ENCODE results near the gene DENND6A.
"Not testable (repeated sequence)": the region's sequence is repeated elsewhere in the genome, so short reads cannot be mapped to it uniquely, and the experiment has no call there.

The DENND6A gene

DNA sequence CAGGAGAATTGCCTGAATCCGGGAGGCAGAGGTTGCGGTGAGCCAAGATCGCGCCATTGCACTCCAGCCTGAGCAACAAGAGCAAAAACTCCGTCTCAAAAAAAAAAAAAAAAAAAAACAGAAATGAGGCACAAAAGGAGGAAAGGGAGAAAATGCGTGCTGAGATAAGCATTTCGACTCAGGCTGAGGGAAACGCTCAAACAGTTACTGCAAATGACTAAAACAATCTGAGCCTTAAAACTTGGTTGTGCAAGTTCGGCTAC is 813 bp downstream of the DENND6A start:
- not testable (repeated sequence) for DNase-seq (ENCODE audit: low spot score)

DNA sequence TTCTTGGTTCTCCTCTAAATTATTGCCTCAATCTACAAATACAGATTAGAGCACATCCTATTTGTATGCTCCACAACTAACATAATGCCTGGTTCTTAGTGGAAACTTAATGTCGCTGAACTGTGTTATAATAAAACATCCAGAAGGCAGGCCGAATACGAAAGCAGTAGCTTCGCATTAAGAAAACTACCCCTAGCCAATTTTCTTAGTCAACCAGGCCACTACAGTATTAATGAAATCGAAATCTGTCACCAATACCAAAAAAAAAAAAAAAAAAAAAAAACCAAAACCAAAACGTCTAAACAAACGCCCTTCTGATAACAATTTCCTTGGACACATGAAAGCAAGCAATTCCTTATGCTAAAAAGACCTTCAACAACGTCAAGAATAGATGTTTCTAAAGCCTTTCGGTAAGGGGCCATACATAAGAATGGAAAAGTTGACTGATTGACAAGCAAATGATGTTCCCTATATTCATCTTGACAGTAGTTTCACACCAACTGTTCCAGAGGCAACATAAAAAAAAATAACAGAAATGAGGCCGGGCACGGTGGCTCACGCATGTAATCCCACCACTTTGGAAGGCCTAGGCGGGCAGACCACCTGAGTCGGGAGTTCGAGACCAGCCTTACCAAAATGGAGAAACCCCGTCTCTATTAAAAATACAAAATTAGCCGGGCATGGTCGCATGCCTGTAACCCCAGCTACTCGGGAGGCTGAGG is 1.3 kb downstream of the DENND6A start:
- no peak for DNase-seq (ENCODE audit: low spot score)

DNA sequence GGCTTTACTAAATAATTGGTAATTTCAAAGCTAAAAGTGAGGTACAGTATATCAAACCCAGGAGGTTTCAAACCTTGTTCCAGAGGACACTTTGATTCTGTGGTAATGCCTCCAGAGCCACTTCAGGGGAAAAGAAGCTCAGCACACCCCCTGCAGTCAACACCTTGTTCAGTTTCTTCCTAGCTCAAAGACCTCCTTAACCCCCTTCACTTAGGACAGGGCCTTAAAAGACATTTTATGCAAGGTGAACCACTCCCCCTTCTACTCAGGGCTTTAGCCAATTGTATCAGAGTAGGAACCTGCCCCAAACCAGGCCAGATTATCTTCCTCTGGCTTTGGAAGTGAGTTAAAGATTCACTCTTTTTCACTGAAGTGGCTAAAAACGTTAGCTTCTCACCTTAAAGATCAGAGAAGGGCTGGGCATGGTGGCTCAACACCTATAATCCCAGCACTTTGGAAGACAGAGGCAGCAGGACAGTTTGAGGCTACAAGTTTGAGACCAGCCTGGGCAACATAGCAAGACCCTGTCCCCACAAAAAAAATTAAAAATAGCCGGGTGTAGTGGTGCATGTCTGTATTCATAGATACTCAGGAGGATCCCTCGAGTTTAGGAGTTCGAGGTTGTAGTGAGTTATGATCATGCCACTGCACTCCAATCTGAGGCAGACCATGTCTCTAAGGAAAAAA is 3.4 kb downstream of the DENND6A start:
- no peak for DNase-seq (ENCODE audit: low spot score)

DNA sequence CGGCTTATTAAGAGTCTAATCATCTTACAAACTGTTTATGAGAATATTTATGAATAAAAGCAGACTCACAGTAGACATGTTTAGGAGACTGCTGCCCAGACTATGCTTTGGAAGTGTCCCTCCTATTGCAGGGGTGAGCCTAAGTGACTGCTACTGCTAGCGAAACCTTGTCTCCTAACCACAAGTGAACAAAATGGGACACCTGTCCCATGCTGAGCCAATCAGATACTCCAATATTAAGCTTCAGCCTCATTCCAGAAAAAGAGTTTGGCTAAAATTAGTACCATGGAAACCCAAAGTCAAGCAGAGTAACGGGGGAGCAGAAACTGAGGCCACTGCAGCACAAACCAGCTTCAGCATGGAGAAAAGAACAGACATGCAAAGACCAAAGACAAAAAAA is 4.6 kb downstream of the DENND6A start:
- DNase-seq (ENCODE audit: low spot score) = no peak

DNA sequence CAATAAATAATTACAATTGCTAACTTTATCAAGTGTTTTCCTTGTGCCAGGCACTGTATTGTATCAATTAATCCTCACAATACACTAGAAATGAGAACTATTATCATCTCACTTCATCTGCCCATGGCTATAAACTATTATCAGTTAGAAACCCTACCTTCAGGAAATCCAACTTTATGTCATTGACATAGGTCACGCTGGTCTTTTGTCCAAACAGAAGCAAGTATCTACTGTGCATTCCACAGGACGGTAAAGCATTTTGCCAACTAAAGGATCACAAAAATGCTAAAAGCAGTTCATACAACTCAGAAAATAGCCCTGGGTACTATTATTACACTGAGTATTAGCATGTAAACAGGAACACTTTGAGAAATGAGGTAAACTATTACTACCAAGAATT is 9.6 kb downstream of the DENND6A start:
- DNase-seq (ENCODE audit: low spot score) = no peak

DNA sequence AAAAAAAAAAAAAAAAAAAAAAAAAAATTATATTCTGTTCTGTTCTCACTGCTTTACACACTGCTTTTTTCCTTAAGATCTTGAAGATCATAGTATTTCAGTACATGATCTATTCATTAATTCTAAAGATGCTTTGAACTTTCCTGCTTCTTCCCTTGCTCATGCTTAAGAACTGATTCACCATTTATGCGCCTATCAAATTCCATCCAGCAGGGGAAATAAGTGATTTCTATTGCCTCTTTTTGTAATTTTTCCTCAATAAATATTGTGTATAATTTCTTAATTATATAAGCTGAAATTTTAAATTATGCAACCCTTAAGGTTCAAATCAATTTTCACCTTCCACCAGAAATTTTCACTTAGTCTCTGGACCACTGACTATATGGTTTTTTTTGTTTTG is 10.6 kb downstream of the DENND6A start:
- DNase-seq (ENCODE audit: low spot score) = no peak

DNA sequence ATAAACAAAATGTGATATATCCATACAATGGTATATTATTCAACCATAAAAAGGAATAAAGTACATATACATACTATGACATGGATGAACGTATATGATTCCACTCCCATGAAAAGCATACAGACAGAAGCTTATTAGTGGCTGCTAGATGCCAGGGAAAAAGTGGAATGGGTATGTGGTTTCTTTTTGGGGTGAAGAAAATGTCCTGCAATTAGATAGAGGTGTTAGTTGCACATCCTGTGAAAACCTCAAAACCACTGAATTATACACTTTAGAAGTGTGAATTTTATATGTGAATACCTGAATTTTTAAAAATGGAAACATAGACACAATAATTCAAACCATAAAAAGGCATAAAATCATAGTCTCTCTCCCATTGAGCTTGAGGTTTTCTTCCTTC is 11.2 kb downstream of the DENND6A start:
- no peak for DNase-seq (ENCODE audit: low spot score)

DNA sequence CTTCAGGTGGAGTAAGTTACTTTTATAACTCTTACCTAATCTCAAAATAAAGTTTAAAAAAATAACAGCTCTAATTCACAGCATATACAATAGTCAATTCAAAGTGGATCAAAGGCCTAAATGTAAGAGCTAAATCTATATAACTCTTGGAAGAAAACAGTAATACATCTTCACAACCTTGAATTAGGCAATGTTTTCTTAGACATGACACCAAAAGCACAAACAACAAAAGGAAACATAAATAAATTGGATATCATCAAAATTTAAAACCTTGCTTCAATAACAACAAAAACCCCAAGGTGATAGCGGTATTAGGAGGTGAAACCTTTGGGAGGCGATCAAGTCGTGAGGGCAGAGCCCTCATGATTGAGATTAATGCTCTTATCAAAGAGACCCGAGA is 12.8 kb downstream of the DENND6A start:
- DNase-seq (ENCODE audit: low spot score) = no peak

DNA sequence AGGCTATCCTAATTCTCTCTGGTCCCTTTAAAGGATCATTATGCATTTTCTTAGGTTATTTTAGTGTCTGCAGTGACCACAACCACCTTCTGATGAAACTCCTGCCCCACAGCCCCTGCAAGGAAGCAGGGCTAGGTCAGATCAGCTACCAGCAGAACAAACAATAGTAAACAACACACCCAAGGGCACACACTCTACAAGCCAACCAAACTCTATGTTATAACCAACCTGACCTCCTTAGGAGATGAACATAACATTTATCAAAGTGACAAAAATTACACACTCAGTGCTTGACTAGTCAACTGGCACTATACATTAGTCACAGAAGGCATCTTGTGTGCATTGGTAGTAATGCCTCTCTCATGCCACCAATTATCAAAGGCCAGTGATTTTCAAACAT is 17.3 kb downstream of the DENND6A start:
- DNase-seq (ENCODE audit: low spot score) = no peak

DNA sequence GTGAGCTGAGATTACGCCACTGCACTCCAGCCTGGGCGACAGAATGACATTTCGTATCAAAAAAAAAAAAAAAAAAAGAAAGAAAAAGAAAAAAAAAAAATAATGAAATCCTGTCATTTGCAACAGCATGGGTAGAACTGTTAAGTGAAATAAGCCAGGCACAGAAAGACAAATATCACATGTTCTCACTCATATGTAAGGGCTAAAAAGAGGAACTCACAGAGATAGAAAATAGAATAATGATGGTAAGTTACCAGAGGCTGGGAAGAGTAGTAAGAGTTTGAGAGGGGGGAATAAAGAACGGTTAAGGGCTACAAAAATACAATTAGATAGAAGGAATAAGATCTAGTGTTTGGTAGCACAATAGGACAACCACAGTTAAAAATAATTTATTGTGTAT is 19.7 kb downstream of the DENND6A start:
- DNase-seq (ENCODE audit: low spot score) = no peak

DNA sequence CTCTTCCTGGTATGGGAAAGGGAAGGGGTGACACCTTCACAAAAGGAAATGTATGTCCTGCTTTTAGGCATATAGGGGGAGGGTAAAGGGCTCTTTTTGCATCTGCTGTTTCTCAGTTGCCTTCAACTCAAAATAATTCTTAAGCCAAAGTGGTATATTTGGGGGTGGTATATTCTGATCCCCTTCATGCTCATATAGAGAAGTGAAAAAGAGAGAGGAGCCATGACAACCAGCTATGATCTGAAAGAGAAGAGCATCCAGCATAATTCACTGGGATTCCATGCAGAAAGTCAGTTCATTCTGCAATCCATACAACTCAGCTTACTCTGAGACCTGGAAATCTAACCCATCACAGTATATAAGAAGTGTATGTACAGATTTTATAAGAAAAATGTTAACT is 22.3 kb downstream of the DENND6A start:
- no peak for DNase-seq (ENCODE audit: low spot score)

DNA sequence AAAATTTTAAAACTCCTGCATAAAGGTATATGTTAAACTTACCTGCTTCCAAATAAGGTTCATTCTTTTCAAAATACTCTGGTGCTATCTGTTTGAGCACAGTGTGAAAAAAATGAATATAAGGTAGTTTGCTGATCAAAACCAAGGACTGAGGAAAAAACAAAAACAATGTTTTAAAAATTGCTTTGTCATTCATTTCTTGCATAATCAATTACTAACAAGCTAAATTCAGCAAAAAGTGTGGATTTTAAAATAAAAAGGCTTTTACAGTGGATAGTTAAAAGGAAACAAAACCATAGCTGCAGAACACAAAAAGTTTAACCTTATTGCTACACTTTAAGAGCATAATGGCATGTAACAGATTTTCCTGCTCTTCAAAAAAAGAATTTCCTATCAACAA is 31.5 kb downstream of the DENND6A start:
- no peak for DNase-seq (ENCODE audit: low spot score)

DNA sequence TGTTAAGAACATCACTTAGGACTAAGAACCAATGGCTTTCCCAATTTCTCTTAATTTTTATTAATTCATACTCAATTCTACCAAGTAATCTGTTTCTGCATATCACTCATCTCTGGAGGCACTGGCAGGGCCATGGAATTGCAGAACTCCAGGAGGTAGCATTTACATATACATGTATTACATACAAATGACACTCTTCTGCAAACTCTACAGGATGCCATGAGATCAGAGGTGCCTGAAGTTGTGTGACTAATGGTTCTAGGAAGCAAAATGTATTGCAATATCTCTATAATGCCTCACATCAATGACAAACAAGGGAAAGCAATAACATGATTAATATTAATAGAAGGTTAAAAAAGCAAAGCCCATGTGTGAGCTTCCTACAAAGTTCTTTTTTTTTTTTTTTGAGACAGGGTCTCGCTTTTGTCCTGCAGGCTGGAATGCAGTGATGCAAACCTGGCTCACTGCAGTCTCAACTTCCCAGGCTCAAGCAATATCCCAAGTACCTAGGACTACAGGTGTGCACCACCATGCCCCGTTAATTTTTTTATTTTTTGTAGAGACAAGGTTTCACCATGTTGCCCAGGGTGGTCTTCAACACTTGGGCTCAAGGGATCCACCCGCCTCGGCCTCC is 33.0 kb downstream of the DENND6A start:
- DNase-seq (ENCODE audit: low spot score) = no peak

DNA sequence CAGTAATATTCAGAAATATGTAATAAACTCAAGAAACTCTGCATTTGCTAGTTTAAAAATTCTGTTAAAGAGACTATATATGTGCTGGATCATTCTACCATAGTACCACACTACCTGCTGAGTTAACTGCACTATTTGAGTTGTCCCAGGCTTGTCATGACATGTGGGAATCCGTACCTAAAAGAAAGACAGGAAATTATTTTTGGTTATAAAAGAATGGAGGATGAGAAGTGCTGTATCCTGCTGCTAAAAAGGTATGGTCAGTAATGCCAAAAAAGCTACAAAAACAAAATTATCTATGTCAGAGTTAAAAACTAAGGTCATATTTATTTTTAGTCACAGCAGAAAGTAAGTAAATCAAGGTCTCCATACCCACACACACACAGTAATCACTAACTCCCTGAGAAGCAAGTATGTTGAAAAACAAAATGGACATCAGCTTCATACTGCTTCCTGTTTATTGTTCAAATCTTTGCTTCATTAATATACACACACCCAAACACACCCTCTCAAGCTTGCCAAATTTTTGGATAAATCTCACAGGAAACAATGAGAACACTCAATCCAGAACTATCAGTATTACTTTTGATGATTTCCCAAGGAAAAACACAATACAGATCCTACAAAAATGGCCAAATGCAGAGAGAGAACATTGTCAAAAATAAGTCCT is 33.7 kb downstream of the DENND6A start:
- no peak for DNase-seq (ENCODE audit: low spot score)

DNA sequence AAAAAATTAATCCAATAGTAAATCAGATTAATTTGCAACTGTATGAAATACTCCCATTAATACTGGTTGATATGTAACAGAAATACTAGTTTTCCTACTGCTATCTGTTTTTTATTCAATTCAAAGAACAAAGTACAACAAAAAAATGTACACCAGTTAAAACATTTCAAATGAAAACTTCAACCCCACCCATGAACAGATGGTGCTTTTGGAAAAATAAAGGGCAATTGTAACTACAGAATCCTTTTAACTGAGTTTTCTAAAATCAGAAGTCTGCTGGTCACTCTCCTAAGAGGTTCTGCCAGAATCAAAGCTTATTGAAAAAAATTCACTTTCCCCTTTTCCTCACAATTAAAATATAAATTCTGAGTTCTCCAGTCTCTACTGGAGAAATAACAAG is 34.3 kb downstream of the DENND6A start:
- DNase-seq (ENCODE audit: low spot score) = no peak

DNA sequence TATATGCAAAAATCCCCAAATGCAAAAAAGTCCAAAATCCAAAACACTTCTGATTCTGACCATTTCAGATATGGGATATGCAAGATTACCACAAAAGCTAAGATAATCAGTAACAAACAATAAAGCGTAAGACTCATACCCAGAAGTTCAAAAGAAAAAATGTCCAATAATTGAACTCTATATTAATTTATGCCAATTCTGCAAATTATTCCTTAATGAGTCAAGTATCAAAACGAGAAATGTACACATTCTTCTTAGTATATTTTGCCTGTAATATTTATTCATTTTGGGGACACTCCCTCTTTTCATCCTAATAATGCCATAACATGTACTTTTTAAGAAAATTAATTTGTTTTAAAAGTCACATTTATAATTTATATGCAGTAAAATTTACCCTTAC is 37.1 kb downstream of the DENND6A start:
- DNase-seq (ENCODE audit: low spot score) = no peak

DNA sequence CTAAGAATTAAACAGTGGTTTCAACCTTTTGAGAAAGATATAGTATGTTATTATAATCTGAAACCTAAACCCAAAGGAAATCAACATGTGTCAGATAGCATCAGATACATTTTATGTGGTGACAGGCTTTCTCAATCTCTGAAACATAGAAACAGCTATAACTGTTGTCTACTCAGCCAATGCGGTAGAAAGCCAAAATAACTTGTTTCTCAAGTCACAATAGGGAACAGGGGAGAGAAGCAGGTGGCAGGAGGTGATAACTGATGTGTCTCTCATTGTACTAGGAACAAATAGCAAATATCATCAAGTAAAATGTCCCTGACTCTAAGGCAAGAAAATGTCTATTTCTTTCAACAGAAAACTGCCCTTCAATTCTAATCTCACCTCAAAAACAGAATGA is 38.6 kb downstream of the DENND6A start:
- DNase-seq (ENCODE audit: low spot score) = no peak

DNA sequence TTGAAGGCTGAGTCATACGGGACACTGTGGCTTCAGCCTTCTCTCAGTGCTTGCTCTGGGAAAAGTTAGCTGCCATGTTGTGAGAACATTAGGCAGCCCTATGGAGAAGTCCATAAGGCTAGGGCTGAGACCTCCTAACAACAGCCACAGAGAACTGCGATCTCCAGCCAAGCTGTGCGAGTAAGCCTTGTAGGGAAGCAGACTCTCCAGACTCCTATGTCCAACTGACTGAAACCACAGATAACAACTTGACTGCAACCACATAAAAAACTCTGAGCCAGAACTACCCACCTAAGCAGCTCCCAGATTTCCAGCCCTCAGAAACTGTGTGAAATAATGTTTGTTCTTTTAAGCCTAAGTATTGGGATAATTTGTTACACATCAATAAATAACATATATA is 40.7 kb downstream of the DENND6A start:
- no peak for DNase-seq (ENCODE audit: low spot score)

DNA sequence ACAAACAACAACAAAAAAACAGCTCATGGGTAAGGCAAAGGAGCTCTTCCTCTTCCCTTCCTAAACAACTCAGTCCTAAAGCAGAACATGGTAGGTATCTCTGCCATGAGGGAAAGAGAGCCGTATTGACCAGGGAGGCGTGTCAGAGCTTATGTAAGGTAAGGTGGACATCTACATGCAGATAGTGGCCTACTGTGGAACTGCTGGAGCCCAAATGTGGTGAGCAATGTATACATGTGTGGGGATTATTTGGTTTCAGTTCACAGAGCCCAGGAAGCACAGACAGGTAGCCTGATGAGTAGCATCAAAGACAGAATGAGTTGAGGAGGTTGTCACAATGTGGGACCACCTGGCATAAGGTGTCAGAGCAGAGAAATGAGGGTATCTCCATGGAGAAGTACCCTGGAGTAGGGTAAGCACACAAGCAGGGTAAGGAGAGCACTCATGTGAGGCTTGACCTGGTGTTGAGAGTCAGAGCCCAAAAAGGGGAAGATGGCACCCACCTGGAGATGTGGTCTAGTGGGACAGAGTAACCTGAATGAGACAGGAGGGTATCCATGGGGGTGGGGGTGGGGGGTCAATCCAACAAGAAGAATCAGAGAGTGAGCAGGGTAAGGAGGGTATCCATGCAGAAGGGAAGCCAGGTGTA is 45.5 kb downstream of the DENND6A start:
- no peak for DNase-seq (ENCODE audit: low spot score)

DNA sequence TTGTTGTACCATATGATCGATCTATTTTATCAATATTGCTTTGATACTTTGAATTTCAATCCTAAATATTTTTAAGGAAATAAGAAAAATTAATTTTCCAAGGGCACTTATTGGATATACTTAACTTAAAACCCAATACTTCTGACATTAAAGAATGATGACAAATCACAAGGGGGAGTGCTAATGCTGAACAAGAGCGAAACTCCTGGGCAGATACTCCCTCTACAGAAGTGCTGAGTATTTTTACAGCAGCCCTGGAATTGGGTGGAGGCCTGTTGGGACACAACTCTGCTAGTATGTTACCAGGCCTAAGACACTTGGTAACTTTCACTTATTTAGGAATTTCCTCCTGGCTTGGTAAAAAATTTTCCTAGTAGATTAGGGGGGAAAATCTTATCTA is 46.2 kb downstream of the DENND6A start:
- DNase-seq (ENCODE audit: low spot score) = no peak

DNA sequence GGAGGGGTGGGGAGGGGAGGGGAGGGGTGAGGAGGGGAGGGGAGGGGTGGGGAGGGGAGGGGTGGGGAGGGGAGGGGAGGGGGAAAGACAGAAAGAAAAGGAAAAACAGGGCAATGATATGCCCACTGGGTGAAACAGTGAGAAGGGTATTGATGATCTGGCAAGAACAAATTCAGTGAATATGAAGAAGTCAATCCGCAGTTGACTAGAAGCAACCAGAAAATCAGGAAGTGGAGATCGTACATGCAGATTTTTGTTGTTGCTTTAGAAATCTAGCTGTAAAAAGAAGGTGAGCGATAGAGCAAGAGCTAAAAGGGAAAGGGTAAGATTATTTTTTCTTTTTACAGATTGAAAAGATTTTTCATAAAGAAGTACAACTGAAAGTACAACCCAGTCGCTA is 48.1 kb downstream of the DENND6A start:
- DNase-seq (ENCODE audit: low spot score) = no peak

DNA sequence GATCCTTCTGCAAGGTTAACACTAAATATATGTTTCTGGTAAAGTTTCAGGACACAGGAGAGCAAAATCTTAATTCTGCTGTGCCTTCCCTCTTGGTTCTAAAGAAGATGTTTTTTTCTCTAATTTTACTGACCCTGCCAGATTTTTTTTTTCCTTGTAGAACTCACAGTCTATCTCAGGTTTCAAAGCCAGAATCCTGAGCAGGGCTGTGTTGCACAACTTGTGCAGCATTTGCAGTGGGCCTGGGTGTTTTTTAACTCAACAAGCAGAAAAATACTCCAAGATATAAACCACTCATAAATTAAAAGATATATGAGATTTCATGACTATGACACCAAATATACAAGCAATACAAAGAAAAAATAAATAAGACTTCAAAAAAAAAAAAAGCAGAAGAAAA is 55.5 kb downstream of the DENND6A start:
- DNase-seq (ENCODE audit: low spot score) = no peak

DNA sequence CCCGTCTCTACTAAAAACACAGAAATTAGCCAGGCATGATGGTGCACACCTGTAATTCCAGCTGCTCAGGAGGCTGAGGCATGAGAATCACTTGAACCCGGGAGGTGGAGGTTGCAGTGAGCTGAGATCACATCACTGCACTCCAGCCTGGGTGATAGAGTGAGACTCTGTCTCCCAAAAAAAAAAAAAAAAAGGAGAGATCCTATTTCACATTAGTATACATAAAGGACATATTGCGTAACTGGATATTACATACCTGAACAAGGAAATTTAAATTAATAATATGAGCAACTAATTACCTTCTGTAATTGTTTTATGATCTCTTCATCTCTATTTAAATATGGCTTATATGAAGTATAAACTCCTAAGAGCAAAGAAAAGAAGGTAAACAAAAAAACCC is 58.6 kb downstream of the DENND6A start:
- DNase-seq (ENCODE audit: low spot score) = not testable (repeated sequence)

Measured in COLO829 (cell line).